ENCODE measurements around the gene C1QTNF8.
"Not testable (repeated sequence)": the region's sequence is repeated elsewhere in the genome, so short reads cannot be mapped to it uniquely, and the experiment has no call there.

C1QTNF8 gene

DNA sequence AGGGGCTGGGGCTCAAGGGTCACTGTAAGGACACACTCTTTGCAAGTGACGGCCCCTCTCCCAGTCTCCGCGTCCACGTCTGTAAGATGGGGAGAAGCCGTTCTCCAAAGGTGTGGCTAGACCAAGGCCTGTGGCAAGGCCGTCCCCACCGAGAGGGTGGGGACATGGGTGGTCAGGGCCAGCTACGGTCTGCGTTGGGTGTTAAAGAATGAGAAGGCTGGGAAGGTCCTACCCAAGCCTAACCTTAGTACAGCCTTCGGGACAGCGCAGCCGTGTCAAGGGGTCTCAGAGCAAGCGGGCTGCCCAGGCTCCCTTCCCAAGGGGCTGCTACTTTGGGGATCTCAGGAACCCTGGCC is 1.9 kb downstream of the C1QTNF8 start:
- DNase-seq (ENCODE audit: low read depth, low spot score) = no peak

DNA sequence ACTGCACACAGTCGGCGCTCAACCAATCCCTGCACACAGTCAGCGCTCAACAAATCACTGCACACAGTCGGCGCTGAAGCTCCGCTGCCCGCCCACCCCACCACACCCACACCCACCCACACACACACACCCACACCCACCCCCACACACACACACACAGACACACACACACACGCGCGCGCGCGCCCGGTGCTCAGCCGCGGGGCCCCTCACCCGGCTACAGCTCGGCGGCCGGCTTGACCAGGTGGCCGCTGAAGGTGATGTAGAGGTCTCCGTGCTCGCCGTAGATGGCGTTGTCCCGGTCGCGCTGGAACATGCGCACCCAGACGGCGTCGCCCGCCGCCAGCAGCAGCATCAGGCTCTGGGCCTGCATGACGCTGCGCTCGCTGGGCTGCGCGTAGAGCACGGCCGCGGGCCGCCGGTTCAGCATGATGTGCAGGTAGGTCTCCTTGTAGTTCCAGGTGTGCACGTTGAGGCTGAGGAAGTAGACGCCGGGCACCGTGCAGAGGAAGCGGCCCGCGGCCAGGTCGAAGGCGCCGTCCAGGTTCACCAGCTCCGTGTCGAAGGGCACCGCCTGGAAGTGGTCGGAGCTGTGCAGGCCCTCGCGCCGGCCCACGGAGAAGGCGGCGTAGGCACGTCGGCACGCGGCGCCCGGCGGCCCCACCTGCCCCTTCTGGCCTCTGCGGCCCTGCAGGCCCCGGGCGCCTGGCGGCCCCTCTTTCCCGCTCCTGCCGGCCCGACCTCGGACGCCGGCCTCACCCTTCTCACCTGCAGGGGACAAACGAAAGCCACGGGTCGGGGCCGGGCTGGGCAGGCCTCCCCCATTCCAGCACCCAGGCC is 2.5 kb downstream of the C1QTNF8 start:
- DNase-seq (ENCODE audit: low read depth, low spot score) = no peak

GRCh38 chr16:1092685-1093283 is 3.3 kb downstream of the C1QTNF8 start:
- not testable (repeated sequence) for DNase-seq (ENCODE audit: low read depth, low spot score)

DNA sequence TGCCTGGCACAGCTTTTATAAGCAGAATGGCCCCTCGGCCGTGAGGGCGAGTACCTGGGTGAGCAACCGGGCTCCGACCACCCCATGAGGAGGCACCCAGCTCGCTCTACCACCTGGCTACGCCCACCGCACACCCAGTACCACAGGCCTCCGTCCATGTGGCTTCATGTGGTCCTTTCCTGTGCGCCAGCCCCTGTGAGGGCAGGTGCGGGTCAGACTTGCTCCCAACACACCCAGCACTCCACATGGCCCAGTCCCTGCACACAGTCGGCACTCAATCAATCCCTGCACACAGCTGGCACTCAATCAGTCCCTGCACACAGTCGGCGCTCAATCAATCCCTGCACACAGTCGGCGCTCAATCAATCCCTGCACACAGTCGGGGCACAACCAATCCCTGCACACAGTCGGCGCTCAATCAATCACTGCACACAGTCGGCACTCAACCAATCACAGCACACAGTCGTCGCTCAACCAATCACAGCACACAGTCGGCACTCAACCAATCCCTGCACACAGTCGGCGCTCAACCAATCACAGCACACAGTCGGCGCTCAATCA is 4.0 kb downstream of the C1QTNF8 start:
- DNase-seq (ENCODE audit: low read depth, low spot score) = no peak

DNA sequence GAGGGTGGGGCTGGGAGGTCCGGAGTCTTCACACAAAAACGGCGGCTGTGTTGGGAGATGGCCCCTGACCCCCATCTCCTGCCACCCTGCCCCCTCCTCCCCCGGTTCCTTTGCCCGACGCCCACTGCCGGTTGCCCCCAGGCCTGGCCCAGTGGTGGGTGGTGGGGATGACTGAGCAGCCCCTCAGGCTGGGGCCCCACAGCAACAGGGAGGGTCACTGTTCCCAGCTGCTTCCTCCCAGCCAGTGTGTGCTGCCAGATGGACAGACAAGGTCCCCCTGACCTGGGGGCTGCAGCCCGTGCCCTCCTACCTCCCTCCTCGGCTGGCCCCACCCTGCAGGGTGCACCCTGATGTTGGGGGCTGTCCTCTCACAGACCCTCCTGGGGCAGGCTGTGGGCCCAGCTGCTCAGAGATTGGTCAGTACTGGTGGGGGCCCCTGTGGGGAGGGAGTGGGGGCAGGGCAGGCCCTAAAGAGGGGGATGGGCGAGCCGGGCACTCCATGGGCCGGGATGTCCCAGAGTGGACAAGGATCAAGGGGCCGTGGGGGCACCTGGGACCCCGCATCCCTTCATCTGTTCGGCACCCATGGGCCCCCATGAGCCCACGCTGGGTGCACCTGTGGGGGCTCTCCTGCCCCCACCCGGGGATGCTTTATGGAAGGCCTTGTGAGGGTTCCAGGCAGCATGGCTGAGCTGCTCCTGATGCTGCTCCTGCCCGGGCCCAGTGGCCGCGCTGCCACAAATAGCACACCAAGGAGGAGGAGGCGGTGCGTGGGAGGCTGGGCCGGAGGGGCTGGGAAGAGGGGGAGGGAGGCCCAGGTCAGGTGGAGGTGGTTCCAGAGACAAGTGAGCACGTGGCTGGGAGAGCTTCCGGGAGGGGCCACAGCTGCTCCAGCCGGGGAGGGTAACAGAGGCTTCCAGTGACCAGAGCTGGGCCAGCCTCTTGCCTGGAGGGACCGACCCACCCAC is 5.1 kb downstream of the C1QTNF8 start:
- DNase-seq (ENCODE audit: low read depth, low spot score) = no peak

GRCh38 chr16:1089822-1090619 is 6.0 kb downstream of the C1QTNF8 start:
- DNase-seq (ENCODE audit: low read depth, low spot score) = no peak

DNA sequence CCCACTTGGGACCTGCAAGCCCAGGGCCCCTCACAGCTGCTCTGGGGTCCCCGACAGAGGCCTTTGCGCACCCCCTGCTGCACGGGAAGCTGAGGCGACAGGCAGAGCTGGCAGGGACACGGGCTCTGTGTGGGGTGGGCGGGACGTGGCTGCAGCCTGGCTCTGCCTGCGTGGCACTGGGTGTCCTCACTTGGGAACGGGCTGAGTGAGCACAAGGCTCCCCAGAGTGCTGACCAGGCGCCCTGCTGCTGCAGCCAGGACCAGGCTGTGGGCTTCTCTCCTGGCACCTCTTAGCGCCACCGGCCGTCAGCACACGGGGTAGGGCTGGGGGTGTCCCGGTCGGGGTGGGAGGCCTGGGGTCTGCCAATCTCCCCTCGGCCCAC is 6.6 kb downstream of the C1QTNF8 start:
- no peak for DNase-seq (ENCODE audit: low read depth, low spot score)

GRCh38 chr16:1088295-1089170 is 7.5 kb downstream of the C1QTNF8 start:
- DNase-seq (ENCODE audit: low read depth, low spot score) = no peak

DNA sequence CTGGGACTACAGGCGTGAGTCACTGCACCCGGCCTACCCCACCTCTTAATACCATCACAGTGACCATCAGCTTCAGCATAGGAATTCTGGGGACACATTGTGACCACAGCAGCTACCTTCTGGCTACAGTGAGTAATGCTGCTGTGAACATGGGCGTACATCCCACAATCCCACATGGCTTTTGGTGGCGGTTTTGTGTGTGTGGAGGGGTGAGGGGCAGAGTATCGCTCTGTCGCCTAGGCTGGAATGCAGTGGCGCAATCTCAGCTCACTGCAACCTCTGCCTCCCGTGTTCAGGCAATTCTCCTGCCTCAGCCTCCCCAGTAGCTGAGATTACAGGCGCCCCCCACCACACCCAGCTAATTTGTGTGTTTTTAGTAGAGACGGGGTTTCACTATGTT is 9.6 kb downstream of the C1QTNF8 start:
- not testable (repeated sequence) for DNase-seq (ENCODE audit: low read depth, low spot score)

DNA sequence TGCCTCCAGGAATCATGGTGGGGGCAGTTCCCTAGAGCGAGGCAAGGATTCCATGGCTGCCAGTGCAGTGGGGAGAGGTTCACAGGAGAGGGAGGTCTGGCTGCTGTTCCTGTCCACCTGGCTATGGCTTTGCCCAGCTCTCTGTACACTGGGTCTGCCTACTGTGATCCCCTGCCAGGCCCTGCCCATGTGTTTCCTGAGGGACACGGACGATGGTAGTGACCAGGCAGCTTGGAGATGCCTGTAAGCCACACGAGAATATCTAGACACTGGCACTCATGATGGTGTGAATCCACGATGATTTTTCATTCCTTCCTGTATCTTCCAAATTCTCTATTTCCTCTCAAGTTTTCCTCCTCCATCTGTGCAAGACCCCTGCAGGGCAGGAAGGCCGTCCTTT is 11.1 kb downstream of the C1QTNF8 start:
- DNase-seq (ENCODE audit: low read depth, low spot score) = no peak

DNA sequence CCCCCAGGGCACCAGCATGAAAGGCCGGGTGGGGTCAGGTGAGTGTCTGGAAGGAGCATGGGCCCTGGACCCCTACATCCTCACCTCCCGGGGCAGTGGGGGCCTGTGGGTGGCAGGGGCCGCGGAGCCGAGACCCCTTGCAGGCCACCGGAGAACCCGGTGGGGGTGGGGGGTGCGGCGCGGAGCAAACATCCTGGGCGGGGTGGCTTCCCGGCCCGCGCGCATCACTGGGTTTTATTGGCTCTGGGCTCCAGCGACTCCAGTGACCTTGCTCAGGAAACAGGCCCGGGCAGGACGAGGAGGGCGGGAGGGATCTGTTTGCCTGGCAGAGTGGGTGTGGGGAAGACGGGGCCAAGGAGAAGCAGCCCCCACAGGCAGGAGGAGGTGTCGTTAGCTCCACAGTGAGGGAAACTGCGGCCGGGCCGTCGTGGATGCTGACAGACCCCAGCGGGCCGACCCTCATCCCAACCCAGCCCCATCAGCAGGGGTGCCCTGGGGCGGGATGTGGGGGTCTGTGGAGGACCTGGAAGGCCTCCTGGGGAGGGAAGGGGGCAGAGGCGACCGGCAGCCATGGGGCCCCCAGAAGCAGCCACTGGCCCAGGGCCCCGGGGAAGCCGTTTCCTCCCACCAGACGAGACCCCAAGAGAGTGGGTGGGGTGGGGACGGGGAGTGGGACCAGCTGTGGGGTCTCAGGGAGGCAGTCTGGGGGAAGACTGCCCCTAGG is 12.9 kb downstream of the C1QTNF8 start:
- no peak for DNase-seq (ENCODE audit: low read depth, low spot score)

GRCh38 chr16:1082266-1082951 is 13.6 kb downstream of the C1QTNF8 start:
- DNase-seq (ENCODE audit: low read depth, low spot score) = no peak

DNA sequence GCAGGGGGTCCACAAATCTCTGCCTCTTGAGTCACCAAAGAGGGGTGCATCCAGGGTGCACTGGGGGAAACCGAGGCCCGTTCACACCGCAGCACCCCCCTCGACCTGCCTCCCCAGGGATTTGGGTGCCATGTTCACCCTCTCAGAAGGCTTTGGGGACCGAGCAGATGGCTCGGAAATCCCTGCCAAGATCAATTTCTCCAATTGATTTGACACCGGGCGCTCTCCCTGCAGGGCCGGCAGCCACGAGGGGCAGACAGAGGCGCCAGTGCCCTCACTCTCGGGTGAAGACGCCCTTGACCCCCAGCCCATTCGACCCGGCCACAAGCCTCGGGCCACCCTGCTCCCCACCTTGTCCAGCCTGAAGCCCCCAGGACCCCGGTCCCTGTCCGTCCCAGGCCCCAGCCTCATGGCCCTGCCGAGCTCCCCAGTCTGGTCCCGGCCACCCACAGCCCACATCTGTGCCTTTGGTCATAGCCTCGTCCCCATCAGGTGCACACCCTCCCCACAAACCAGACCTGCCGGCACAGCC is 14.2 kb downstream of the C1QTNF8 start:
- no peak for DNase-seq (ENCODE audit: low read depth, low spot score)

- no peak for DNase-seq (ENCODE audit: low read depth, low spot score)
Observed at GRCh38 chr16:1080801-1081733, 15.0 kb downstream of the C1QTNF8 start.

GRCh38 chr16:1079786-1080525 is 16.1 kb downstream of the C1QTNF8 start:
- no peak for DNase-seq (ENCODE audit: low read depth, low spot score)

DNA sequence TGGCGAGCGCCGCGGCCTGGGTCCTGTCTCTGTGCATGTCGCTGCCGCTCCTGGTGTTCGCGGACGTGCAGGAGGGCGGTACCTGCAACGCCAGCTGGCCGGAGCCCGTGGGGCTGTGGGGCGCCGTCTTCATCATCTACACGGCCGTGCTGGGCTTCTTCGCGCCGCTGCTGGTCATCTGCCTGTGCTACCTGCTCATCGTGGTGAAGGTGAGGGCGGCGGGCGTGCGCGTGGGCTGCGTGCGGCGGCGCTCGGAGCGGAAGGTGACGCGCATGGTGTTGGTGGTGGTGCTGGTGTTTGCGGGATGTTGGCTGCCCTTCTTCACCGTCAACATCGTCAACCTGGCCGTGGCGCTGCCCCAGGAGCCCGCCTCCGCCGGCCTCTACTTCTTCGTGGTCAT is 16.7 kb downstream of the C1QTNF8 start:
- no peak for DNase-seq (ENCODE audit: low read depth, low spot score)

GRCh38 chr16:1078579-1079021 is 17.4 kb downstream of the C1QTNF8 start:
- DNase-seq (ENCODE audit: low read depth, low spot score) = no peak

Measured in activated CD4-positive, CD25-positive, alpha-beta regulatory T cell treated with anti-CD3 and anti-CD28 coated beads, Interleukin-2, amount 50 U/mL, for 16 hours (primary cell).